Activated CD8-positive, alpha-beta memory T cell treated with anti-CD3 and anti-CD28 coated beads, Interleukin-2, amount 50 U/mL, for 24 hours (primary cell): ENCODE data around the gene TBC1D12.

Experiments used
- DNase-seq: peaks from one replicate; pipeline ENCODE4 v3.0.0-alpha.2; 2020; ENCODE audit errors: extremely low read depth

Gene TBC1D12

GRCh38 chr10:94407668-94408067 lies 5.3 kb downstream of the TBC1D12 start:
- no peak for DNase-seq

GRCh38 chr10:94409021-94409657 lies 6.8 kb downstream of the TBC1D12 start:
- DNase-seq = no peak

DNA sequence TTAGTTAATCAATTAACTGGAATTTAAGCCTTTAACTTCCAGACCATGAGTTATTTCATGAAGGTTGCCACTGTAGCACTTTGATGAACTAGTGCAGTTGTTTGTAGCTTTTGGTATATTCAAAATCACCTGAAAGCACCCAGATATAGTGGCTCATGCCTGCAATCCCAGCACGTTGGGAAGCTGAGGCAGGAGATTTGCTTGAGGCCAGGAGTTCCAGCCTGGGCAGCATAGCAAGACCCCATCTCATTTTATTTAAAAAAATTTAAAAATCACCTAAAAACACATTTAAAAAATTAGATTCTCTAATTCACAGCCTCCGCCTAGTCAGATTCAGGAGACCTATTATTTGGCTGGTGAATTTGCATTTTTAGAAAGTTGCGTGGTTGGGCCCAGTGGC lies 9.0 kb downstream of the TBC1D12 start:
- DNase-seq = no peak

GRCh38 chr10:94412449-94412848 lies 10.1 kb downstream of the TBC1D12 start:
- no peak for DNase-seq

GRCh38 chr10:94413361-94413760 lies 11.0 kb downstream of the TBC1D12 start:
- DNase-seq = no peak

- no peak for DNase-seq
Observed at GRCh38 chr10:94416896-94417295, 14.6 kb downstream of the TBC1D12 start.

DNA sequence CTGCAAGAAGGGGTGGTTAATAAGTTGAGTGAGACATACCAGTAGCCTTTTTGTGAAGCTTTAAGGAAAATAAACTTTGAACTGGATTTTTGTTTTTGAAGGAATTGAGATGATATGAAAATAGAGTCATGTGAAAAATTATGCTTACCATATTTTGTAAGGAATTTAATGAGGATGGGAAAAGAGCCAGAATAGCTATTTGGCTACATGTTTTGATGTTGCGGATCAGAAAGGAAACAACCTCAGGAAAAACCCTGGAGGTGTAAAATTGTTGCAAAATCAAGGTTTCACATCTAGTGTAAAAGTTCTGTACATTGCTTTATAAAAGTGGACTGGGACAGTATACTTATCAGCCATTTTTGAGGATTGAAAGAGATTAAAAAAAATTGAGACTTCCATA lies 15.0 kb downstream of the TBC1D12 start:
- DNase-seq = no peak

- no peak for DNase-seq
Observed at GRCh38 chr10:94420516-94420915, 18.2 kb downstream of the TBC1D12 start.

DNA sequence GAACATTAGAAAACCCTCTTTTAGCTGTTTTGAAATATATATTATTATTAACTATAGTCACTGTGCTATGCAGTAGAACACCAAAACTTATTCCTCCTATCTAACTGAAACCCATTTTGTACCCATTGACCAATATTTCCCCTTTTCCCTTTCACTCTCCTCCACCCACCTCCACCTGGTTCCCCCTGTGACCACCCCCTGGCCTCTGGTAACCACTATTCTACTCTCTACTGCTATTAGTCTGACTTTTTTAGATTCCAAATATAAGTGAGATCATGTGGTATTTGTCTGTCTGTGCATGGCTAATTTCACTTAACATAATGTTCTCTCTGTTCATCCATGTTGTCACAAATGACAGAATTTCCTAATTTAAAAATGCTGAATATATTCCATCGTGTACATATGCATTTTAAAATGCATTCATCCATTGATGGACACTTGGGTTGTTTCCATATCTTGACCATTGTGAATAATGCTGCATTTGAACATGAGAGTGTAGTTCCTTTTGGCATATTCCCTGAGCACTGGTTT lies 18.7 kb downstream of the TBC1D12 start:
- DNase-seq = no peak

DNA sequence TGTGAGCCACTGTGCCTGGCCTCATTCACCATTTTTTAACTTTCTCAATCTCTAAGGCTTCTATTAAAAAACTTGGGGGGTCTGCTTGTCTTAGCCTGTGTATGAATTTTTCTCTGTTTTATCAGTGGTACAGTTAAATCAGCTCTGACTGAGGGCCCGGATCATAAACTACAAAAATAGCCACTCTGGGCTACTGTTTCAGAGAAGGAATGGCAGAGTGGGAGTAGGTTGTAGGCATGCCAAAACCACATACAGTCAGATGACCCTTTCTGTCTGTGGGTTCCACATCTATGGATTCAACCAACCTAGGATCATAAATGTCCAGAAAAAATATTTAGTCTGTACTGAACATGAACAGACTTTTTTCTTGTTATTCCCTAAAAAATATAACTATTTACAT lies 21.3 kb downstream of the TBC1D12 start:
- no peak for DNase-seq

DNA sequence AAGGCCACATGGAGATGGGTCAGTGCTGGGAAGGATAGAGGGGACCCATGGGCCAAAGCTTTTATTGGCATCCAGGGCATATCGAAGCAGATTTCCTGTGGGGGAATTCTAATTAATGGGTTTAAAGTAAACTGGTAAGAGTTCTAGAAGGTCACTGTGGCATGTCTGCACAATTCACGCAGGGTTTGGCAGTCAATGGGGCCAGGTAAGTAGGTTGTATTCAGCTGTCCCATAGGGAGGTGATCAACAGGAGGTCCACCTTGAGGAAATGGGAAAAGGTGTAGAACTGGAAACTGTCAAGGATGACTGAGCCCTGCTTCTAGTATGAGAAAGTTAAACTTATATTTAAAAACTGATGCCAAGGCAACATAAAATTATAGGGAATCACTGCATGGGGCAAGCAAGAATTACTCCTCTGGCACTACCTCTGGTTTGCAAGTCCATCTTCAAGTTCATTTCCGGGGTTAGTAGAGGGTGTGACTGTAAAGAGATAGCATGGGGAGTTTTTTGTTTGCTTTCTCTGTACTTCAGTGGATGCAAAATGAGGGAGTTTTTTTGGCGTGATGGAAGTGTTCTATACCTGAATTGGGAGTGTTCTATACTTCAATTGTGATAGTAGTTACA lies 22.5 kb downstream of the TBC1D12 start:
- no peak for DNase-seq

DNA sequence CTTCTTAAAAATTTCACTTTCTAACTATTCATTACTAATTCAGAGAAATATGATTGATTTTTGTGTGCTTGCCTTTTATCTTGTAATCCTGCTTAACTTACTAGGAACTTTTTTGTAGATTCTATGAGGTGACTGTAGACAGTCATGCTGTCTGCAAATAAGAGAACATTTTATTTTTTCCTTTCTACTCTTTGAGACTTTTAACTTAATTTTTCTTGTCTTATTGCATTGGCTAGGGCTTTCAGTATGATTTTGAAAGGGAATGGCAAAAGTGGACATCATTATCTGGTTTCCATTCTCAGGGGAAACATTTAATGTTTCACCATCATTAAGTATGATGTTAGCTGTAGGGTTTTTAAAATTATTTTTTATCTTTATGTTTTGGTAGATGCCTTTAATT lies 23.6 kb downstream of the TBC1D12 start:
- DNase-seq = no peak

DNA sequence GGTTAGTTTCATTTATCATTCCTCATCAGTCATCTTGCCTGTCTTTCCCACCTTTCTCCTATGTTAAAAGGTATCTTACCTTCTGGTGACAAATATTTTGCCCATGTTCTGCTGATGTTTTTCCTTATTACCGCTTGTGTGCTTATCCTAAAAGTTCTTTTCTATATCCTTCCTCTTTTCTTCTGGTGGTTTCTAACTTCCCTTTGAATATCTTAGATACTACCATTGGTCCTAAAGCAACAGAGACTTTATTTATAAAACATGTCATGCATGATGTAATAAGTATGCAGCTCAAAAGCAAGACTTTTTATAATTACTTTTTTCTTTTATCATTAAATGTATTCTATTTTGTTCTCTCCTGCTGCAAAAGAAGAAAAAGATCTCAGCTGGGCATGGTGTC lies 24.8 kb downstream of the TBC1D12 start:
- no peak for DNase-seq

- no peak for DNase-seq
Observed at GRCh38 chr10:94428766-94429707, 26.7 kb downstream of the TBC1D12 start.

GRCh38 chr10:94430701-94431100 lies 28.4 kb downstream of the TBC1D12 start:
- DNase-seq = no peak

DNA sequence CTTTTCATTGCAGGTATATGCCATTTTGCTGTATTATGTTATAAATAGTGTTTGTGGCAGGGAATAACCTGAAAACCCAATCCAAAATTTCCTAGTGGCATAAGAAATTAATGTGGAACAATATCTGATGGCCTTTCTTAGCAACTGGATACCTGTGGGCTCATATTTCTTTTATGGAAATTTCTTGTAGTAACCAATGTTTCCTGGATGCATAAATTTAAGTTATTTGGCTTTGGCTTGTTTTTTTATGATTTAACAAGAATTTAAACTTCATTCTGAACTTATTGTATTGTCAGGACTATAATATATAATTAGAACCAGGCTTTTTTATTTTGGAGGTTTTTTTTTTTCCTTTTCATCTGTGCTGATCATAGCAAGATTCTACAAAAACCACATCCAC lies 30.1 kb downstream of the TBC1D12 start:
- DNase-seq = no peak

- no peak for DNase-seq
Observed at GRCh38 chr10:94439275-94439861, 37.0 kb downstream of the TBC1D12 start.

- DNase-seq = no peak
Observed at GRCh38 chr10:94440096-94440495, 37.8 kb downstream of the TBC1D12 start.

- no peak for DNase-seq
Observed at GRCh38 chr10:94443047-94443446, 40.7 kb downstream of the TBC1D12 start.

GRCh38 chr10:94443549-94443948 lies 41.2 kb downstream of the TBC1D12 start:
- no peak for DNase-seq

GRCh38 chr10:94450782-94451181 lies 48.4 kb downstream of the TBC1D12 start:
- DNase-seq = no peak

GRCh38 chr10:94451883-94452519 lies 49.7 kb downstream of the TBC1D12 start:
- no peak for DNase-seq
